GM12865 (cell line): ENCODE results near the gene EMILIN3.

Experiments used
- DNase-seq: peaks from one replicate; pipeline ENCODE4 v3.0.0; 2010; ENCODE audit warnings: low read depth
- H3K4me3 ChIP-seq: 2 replicates; pipeline ENCODE4 v1.5.1; 2011; ENCODE audit warnings: mild to moderate bottlenecking, low read depth, low read length, control low read depth
- CTCF ChIP-seq: IDR thresholded peaks from 2 replicates; pipeline ENCODE4 v1.5.1; 2011; ENCODE audit warnings: low read length, control low read depth, low read depth, inconsistent platforms; ENCODE audit not compliant: insufficient read depth; ENCODE audit errors: missing control alignments

EMILIN3 gene

GRCh38 chr20:41348430-41349172 is 18.0 kb downstream of the EMILIN3 start:
- TF ChIP-seq CTCF, result no peak
- DNase-seq, result no peak
- no peak overlapping the region for H3K4me3 ChIP-seq

GRCh38 chr20:41347523-41348429 is 18.8 kb downstream of the EMILIN3 start:
- TF ChIP-seq CTCF, result no peak
- DNase-seq, result no peak

GRCh38 chr20:41345729-41346067 is 20.9 kb downstream of the EMILIN3 start:
- no peak for DNase-seq
- no peak overlapping the region for H3K4me3 ChIP-seq
- TF ChIP-seq CTCF, result no peak

More at GRCh38 chr20:41347523-41348429, 18.8 kb downstream of the EMILIN3 start:
- no peak overlapping the region for H3K4me3 ChIP-seq

GRCh38 chr20:41344938-41345728 is 21.5 kb downstream of the EMILIN3 start:
- DNase-seq, result no peak
- no peak for TF ChIP-seq CTCF
- H3K4me3 ChIP-seq, result no peak overlapping the region

GRCh38 chr20:41344477-41344876 is 22.1 kb downstream of the EMILIN3 start:
- H3K4me3 ChIP-seq, result no peak overlapping the region
- no peak for TF ChIP-seq CTCF
- no peak for DNase-seq

GRCh38 chr20:41342474-41343464 is 23.8 kb downstream of the EMILIN3 start:
- DNase-seq, result no peak
- no peak for TF ChIP-seq CTCF
- H3K4me3 ChIP-seq, result no peak overlapping the region
